ENCODE results near the gene APBB3. TPM values are rescaled to one million over a fixed set of nuclear protein-coding genes. Genes with fewer than 3 reads are reported as not detected.

APBB3 gene
- total RNA-seq, 2 donors from 2014 or later = 27.0 to 28.3 TPM

- Histone ChIP-seq H3K27me3 (no peaks in the 10 kb centered on the region), H3K4me1 (peaks cover 43% of the 10 kb centered on the region), H3K9me3 (no peaks in the 10 kb centered on the region), H3K4me3 (no peak within 1 kb of the TSS), H3K36me3 (replicated peaks in 1 of 2; ENCODE audit: insufficient read depth in 1 of 2, low read depth in 2 of 2) (peaks cover 0 to 17% of the 10 kb centered on the region in 2 donors), H3K27ac (peak within 1 kb of the TSS; percentile 82 to 99 (median 98))
- WGBS, 2 donors = 2 to 3% methylated on average over 19 to 52 of the region's 52 CpGs
- TF ChIP-seq, protein P1, sequence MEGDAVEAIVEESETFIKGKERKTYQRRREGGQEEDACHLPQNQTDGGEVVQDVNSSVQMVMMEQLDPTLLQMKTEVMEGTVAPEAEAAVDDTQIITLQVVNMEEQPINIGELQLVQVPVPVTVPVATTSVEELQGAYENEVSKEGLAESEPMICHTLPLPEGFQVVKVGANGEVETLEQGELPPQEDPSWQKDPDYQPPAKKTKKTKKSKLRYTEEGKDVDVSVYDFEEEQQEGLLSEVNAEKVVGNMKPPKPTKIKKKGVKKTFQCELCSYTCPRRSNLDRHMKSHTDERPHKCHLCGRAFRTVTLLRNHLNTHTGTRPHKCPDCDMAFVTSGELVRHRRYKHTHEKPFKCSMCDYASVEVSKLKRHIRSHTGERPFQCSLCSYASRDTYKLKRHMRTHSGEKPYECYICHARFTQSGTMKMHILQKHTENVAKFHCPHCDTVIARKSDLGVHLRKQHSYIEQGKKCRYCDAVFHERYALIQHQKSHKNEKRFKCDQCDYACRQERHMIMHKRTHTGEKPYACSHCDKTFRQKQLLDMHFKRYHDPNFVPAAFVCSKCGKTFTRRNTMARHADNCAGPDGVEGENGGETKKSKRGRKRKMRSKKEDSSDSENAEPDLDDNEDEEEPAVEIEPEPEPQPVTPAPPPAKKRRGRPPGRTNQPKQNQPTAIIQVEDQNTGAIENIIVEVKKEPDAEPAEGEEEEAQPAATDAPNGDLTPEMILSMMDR (IDR thresholded peaks at IDR 0.05) = peak; percentile 31 to 93 (median 84)
- peak; percentile 93 to 95 (median 94) for TF ChIP-seq POLR2A (IDR thresholded peaks at IDR 0.05)
- DNase-seq (peak; percentile 98 to 99 (median 99)), ATAC-seq (peak; percentile 97)
- intact Hi-C loops (cut with DNase I) = no loop called here
These were observed 16.7 kb downstream of the APBB3 start, which contains the start of gene EIF4EBP3 for GRCh38 chr5:140547508-140548299. Gene EIF4EBP3, plus strand, starts transcription at chr5:140547662. Its CDS starts 76 bp downstream, at chr5:140547738.

GRCh38 chr5:140546851-140547507, 17.4 kb downstream of the APBB3 start:
- Histone ChIP-seq H3K4me3 (no peak overlapping the region), H3K27ac (peak overlapping the region; percentile 82 to 99 (median 98)), H3K4me1 (peaks cover 43% of the 10 kb centered on the region), H3K36me3 (replicated peaks in 1 of 2; ENCODE audit: insufficient read depth in 1 of 2, low read depth in 2 of 2) (peaks cover 0 to 21% of the 10 kb centered on the region in 2 donors), H3K9me3 (no peaks in the 10 kb centered on the region), H3K27me3 (no peaks in the 10 kb centered on the region)
- 39 to 43% methylated on average over 10 to 13 of the region's 13 CpGs for WGBS, 2 donors
- DNase-seq (peak in 2 of 4 donors; percentile 24 to 40), ATAC-seq (peak; percentile 3)
- intact Hi-C loops (cut with DNase I) = no loop called here
- TF ChIP-seq, protein P1 (IDR thresholded peaks at IDR 0.05) = no peak
- no peak for TF ChIP-seq POLR2A (IDR thresholded peaks at IDR 0.05)

DNA sequence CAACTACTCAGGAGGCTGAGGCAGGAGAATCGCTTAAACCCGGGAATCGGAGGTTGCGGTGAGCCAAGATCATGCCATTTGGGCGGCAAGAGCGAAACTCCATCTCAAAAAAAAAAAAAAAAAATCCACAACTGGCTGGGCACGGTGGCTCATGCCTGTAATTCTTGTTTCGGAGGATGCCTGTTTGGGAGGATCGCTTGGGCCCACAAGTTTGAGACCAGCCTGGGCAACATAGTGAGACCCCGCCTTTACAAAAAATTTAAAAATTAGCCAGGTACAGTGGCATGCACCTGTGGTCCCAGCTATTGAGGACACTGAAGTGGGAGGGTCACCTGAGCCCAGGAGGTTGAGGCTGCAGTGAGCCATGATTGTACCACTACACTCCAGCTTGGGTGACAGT, 18.8 kb downstream of the APBB3 start:
- intact Hi-C loops (cut with DNase I) = no loop called here

DNA sequence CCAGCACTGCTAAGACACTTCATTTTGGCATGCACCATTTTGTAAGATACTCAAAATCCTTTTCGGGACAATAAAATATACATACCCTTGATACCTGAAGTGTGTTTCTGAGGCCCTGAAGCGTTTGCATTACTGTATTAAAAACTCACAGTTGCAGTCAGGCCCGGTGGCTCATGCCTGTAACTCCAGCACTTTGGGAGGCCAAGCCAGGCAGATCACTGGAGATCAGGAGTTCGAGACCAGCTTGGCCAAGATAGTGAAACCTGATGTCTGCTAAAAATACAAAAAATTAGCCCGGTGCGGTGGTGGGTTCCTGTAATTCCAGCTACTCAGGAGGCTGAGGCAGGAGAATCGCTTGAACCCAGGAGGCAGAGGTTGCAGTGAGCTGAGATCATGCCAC, 19.4 kb downstream of the APBB3 start:
- no peak overlapping the region for H3K27ac ChIP-seq
- peaks cover 41% of the 10 kb centered on the region for H3K4me1 ChIP-seq
- H3K4me3 ChIP-seq = no peak overlapping the region
- intact Hi-C loops (cut with DNase I) = no loop called here
- ATAC-seq = no peak
- H3K36me3 ChIP-seq (replicated peaks in 1 of 2; ENCODE audit: insufficient read depth in 1 of 2, low read depth in 2 of 2) = peaks cover 4 to 27% of the 10 kb centered on the region in 2 donors
- DNase-seq = no peak
- no peaks in the 10 kb centered on the region for H3K9me3 ChIP-seq
- no peaks in the 10 kb centered on the region for H3K27me3 ChIP-seq
- TF ChIP-seq, protein P1 (IDR thresholded peaks at IDR 0.05) = no peak
- 95 to 97% methylated on average over 7 of the region's 7 CpGs for whole genome bisulfite sequencing, 2 donors

More for the DNA sequence above, 18.8 kb downstream of the APBB3 start:
- Histone ChIP-seq H3K9me3 (no peaks in the 10 kb centered on the region), H3K27ac (peak overlapping the region in 1 of 4 donors; percentile 98), H3K36me3 (replicated peaks in 1 of 2; ENCODE audit: insufficient read depth in 1 of 2, low read depth in 2 of 2) (peaks cover under 1 to 24% of the 10 kb centered on the region in 2 donors), H3K4me3 (no peak overlapping the region), H3K27me3 (no peaks in the 10 kb centered on the region), H3K4me1 (peaks cover 43% of the 10 kb centered on the region)
- WGBS, 2 donors = 99% methylated on average over 10 of the region's 10 CpGs
- ATAC-seq = no peak
- TF ChIP-seq, protein P1 (IDR thresholded peaks at IDR 0.05) = no peak
- TF ChIP-seq POLR2A (IDR thresholded peaks at IDR 0.05) = no peak
- DNase-seq = no peak
